Dermis microvascular lymphatic vessel endothelial cell (primary cell): ENCODE measurements around the gene CADM4. TPM values are rescaled to one million over a fixed set of nuclear protein-coding genes. Genes with fewer than 3 reads are reported as not detected.

Experiments used
- DNase-seq, 2 donors: peaks; one replicate each; pipeline versions ENCODE4 v3.0.0 to v3.0.0-alpha.2; 2010; ENCODE audit warnings: low read depth in 2 of 2
- total RNA-seq: library from RNA; depleted of rRNA; stranded (reverse); fragments of >200 nt; gene quantifications from 2 replicates; pipeline ENCODE4 v1.2.1, GENCODE V29; 2014

The CADM4 gene
- total RNA-seq, 1 donor from 2014 or later = 9.2 TPM

GRCh38 chr19:43634068-43634467, 5.6 kb downstream of the CADM4 start:
- DNase-seq = no peak

GRCh38 chr19:43633520-43633919, 6.1 kb downstream of the CADM4 start:
- DNase-seq = no peak

GRCh38 chr19:43631491-43631890, 8.2 kb downstream of the CADM4 start:
- DNase-seq = no peak

- DNase-seq = no peak
These were observed 10.9 kb downstream of the CADM4 start for GRCh38 chr19:43628646-43629326.

GRCh38 chr19:43626838-43627237, 12.8 kb downstream of the CADM4 start:
- no peak for DNase-seq

GRCh38 chr19:43625918-43626579, 13.6 kb downstream of the CADM4 start:
- DNase-seq = peak; percentile 22 to 50

GRCh38 chr19:43624933-43625332, 14.7 kb downstream of the CADM4 start:
- DNase-seq = peak in 1 of 2 donors; percentile 25

- DNase-seq = no peak
These were observed 15.6 kb downstream of the CADM4 start for GRCh38 chr19:43623889-43624670.

GRCh38 chr19:43622956-43623355, 16.7 kb downstream of the CADM4 start:
- DNase-seq = no peak

GRCh38 chr19:43622070-43622469, 17.6 kb downstream of the CADM4 start:
- DNase-seq = no peak

- no peak for DNase-seq
These were observed 19.3 kb downstream of the CADM4 start for GRCh38 chr19:43620061-43621001.

GRCh38 chr19:43619262-43620060, 20.2 kb downstream of the CADM4 start, which contains the start of gene ZNF428:
TSS of gene ZNF428 (minus strand) at chr19:43619629. CDS start at chr19:43614304, 5,325 bp downstream.
- DNase-seq = peak; percentile 79 to 94

- peak; percentile 30 to 55 for DNase-seq
These were observed 20.8 kb downstream of the CADM4 start for GRCh38 chr19:43618921-43619261.

- DNase-seq = no peak
These were observed 22.7 kb downstream of the CADM4 start for GRCh38 chr19:43616954-43617353.

GRCh38 chr19:43616306-43616705, 23.3 kb downstream of the CADM4 start:
- DNase-seq = no peak

- DNase-seq = no peak
These were observed 27.3 kb downstream of the CADM4 start for GRCh38 chr19:43612374-43612773.

- no peak for DNase-seq
These were observed 27.9 kb downstream of the CADM4 start, which contains the start of gene SRRM5 for GRCh38 chr19:43611788-43612187. TSS of gene SRRM5 (plus strand) at chr19:43612088. CDS start at chr19:43612122, 34 bp downstream.

GRCh38 chr19:43610493-43610892, 29.2 kb downstream of the CADM4 start:
- no peak for DNase-seq

GRCh38 chr19:43609872-43610271, 29.8 kb downstream of the CADM4 start:
- no peak for DNase-seq
